Hematopoietic multipotent progenitor cell treated with erythropoietin and hydrocortisone succinate and interleukin-3 and kit ligand, for 8 days (in vitro differentiated cells): ENCODE data around the gene NT5C3B.

Experiments
- DNase-seq: peaks from one replicate; pipeline ENCODE4 v3.0.0-alpha.2; 2015

NT5C3B gene

DNA sequence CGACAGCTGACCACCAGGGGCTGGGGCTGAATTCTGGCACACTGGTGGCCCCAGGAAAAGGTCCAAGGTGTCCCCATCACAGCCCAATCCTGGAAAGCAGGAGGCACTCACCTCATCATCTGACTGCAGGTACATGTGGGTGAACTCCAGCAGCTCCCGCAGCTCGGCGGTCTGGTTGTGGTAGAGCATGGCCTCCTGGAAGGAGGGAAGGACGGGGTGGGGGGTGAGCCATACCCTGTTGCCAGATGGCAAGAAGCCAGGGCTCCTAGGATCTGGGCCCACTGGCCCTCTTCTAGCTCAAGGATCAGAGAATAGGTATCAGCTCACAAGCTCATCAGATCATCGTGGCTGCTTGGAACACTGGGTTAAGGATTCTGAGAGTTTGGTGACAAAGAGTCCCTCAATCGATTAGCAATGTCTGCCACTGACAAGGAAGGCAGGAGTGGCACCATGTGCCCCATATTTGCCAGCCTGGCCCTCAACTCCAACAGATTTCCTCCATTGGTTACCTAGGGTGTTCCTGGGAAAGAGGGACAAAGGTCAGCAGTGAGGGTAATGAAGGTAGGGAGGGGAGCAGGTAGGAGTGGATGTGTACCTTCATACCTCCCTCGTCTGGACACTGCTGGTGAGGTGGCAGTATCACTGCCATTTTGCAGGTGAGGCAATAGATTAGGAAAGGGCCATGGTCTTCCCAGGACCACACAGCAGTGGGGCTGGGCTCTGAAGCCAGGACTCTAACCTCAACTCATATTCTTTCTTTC lies 29.2 kb downstream of the NT5C3B start:
- DNase-seq: no peak

DNA sequence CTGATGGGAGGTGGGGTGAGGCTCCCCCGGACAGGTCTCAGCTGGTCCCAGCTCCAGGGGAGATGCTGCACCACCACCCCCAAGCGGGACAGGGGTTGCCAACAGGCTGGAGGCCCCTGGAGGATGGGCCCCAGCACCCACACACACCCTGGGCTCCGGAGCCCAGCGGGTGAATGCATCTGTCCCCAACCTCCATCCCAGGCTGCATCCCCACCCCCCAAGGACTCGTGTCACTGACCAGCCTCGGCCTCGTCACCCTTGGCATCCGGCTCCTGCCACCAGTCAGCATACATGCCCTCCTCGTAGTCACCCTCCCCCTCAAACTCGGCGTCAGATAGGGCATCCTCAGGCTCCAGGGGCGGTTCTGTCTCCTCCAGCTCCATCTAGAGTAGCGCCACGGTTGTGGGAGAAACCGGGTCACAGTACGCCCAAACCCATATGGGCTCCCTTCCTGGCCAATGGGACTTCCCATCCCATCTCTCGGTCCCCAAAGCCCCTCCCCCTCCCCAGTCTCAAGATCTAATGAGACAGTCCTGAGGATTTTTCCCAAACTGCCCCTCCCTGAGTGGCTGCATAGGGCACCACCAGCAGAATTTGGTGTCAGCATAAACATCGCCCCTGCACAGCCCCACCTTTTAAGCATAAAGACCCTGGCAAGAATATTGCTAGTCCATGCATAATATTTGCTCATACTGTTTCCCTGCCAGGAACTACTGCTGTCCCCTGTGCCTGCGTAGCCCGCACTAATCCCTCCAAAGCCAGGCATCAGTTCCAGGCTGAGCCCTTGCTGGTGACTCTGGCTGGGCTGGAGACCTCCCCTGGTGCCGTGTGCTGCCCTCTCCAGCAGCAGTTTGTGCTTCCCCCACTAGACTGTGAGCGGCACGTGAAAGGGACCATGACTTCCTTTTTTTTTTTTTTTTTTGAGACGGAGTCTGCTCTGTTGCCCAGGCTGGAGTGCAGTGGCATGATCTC lies 32.7 kb downstream of the NT5C3B start:
- no peak for DNase-seq

DNA sequence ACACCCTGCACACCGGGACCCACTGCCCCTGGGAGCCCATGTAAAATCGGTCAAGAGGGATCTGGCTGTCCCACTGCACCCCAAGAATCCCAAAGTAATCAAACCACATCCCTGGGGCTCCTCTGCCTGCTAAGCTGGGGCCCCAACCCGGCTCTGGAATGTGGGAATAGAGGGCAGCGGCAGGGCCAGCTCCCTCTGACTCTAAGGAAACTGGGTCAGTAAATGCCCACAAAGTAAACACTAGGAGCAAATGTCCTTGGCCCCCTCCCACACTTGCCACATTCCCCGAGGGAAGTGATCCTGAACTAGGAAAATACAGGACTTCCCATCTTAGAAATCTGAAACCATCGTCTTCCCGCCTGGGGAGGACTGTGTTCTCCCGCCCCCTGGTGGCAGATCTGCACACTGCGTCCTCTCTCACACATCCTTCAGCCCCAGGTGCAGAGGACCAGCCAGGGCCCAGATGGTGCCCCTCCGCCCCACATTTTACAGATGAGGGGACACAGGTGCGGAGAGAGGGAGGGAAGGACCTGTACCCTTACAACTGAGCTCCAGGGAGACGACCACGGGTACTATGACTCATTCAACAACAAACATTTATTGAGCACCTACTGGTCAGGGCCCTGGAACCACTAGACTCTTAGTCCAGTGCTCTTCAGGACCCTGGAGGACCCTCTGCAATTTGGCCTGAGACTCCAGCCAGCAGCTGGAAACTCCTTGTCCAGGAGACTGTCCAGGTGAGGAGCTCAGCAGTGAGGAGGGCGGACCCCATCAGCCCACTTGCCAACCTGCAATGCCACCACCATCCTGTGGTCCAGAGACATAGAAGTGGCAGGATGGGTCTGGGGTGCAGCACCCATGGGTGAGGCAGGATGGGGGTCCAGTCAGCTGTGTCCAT lies 34.4 kb downstream of the NT5C3B start:
- peak; percentile 56 for DNase-seq

DNA sequence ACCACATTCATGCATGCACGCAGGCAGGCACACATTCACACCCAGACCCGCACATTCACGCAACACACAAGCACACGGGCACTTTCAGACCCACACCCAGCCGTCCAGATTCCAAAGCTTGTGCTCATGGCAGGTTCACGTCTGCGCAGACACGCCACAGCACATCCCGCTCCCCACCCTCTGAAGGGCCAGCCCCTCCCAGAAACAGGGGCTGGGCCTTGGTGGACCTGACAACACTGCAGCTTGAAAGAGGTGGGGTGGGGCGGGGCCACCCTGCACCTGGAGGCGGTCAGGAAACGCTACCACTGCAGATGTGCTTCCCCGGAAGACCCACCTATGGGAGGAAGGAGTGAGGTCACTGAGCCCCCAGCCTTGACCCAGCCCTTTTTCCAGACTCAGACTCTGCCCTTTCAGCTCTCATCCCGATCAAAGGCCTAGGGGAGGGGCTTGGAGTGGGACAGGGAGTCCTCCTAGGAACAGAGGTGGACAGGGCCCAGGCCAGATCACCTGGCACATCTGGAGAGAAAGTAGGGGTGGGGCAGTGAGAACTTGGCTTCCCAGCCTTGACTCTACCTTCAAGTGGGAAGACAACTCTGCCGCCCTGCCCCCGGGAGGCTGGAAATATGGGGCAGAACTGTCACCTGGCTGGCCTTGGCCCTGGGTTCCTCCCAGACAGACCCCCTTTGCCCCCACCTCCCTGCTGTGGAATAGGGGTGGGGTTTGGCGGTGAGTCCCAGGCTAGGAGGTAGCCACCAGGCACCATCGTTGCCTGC lies 35.2 kb downstream of the NT5C3B start:
- DNase-seq: no peak

DNA sequence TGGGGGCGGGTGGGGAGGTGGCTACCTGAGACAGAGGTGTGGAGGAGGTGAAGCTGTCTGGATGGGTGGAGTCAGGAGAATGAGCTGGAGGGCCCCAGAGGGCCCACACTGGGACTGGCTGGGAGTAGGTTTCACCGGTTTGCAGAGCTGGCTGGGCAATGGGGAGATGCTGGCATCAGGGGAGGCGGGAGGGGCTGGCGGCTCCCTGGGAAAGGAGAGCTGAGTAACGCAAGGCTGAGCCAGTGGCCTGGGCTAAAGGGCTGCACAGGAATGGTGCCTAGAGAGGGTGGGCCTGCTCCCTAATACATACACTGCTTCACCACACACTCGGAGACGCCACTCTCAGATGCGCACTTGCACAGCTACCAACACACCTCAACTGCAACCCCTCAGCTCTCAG lies 36.7 kb downstream of the NT5C3B start:
- no peak for DNase-seq

DNA sequence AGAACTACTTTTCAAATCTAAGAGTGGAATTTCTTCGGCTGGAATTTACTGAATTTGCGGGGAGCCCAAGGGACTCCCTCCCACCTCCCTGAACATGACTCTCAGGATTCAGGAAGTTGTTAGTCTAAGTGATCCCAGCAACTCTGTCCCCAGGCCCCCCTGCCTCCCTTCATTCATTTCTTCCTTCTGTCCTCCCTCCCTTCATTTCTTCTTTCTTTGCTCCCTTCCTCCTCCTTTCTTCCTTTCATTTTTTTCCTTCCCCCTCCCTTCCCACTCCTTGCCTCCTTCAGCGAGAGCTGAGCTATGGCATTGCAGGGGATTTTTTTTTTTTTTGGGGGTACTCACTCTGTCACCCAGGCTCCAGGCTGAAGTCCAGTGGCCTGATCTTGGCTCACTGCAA lies 38.7 kb downstream of the NT5C3B start:
- no peak for DNase-seq

DNA sequence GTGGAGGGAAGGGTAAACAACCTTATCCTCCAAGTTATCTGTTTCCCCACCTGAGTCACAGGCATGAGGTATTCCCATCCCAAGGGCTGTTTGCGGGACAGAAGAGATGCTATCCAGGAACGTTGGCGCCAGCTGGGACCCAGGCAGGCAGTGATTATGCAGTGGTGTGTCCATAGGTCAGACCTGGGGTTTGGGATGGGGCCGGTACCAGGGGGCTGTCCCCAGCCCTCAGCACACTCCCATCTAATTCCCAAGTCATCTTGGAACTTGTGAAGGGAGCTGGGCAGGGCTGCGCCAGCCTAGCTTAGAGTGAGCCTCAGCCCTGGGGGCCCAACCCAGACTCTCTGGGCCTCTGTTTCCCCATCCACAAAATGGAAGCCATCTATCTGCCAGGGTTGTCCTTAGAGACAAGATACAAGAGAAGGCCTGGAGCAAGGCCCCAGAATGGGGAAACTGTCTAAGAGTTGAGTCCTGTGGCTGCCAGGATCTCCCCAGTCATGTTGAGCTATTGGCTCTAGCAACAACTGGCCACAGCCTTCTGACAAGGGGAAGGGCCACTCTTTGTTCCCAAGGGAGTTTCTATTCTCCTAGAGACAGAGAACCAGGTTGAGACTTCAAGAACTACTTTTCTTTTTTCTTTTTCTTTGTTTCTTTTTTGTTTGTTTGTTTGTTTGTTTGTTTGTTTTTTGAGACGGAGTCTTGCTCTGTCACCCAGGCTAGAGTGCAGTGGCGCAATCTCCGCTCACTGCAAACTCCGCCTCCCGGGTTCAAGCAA lies 39.7 kb downstream of the NT5C3B start:
- DNase-seq: no peak

DNA sequence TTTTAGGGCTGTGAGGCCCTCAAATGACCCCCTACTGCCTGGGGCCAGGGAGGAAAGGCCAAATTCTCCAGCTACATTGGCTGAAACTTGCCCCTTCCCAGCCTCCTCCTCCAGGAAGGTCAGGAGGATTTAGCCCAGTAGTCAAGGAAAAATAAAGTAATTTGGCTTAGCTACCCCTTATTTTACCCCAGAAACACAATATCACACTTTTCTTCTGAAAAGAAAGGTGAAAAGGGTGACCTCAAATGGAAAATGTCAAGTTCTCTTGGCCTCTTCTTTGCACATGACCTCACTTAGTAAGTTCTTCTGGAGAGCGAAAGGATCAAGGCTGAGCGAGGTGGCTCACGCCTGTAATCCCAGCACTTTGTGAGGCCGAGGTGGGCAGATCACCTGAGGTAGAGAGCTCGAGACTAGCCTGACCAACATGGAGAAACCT lies 41.5 kb downstream of the NT5C3B start:
- DNase-seq: no peak

DNA sequence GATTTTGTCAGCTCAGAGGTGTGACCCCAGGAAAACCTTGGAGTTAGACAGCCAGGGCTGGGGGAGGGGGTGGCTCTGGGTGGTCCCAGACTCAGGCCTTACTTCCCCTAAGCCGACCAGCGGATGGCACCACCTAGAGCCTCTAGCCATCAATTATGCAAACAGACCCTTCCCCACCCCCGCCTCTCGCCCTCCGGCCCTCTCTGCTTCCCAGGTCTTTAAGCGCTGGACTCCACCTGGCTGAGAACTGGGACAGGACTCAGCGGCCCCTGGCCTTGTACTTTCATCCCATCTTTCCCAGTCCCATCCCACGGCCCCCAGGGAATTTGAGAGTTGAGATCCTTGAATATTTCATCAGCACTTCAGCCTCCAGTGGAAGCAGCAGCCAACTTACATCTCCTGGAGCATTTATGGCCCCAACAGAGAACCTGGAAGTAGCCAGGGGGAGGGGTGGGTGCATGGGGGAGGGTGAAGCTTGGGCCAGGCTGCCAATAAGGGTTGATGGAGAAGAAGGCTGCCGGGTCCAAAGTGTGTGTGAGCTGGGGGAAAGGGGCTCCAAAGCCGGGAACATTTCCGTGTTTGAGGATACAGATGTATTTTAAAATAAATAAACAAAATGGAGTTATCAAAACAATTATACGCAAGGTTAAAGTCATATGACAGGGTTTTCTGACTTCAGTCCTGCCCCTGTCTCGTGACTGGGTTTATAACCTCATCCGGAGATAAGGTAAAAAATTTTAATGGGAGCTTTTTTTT lies 42.1 kb downstream of the NT5C3B start:
- DNase-seq: no peak

DNA sequence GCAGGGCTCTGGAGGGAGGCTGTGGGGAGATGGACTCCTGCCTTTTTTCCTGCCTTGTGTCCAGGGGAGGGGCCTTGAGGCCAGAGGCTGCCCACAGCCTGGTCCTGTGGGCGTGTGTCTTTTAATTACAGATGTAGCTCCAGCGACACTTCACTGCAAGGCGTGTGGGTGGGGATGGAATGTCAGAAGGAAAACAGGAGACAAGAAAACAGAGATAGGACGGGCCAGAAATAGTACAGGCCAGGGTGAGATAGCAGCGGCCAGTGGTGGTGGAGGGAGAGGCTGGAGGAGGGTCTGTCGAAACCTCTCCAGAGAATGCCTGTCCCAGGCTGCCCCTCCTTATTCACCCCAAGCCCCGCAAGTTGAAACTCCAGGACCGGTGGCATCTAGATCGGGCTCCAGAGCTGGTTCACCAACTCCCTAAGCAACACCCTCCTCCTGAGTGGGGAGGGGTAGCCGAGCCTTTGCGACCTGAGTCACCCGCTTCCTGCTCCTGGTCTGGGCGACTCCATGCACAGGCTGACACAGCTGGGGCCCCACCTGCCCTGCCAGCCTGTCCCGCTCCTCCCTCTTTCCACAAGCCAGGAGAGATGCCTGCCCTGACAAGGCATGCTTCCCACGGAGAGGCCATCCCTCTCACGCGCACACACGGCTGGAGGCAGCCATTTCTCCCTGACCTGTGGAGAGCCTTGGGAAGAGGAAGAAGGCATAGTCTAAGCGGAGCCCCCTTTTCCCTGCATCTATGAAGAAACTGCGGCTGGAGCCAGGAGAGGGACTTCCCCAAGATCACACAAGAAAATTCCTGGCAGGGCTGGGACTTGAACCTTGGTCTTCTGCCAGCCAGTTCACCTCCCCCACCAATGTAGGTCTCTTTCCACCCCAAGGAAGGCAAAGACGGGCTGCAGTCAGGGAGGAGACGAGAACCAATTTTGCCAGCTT lies 42.9 kb downstream of the NT5C3B start:
- no peak for DNase-seq

DNA sequence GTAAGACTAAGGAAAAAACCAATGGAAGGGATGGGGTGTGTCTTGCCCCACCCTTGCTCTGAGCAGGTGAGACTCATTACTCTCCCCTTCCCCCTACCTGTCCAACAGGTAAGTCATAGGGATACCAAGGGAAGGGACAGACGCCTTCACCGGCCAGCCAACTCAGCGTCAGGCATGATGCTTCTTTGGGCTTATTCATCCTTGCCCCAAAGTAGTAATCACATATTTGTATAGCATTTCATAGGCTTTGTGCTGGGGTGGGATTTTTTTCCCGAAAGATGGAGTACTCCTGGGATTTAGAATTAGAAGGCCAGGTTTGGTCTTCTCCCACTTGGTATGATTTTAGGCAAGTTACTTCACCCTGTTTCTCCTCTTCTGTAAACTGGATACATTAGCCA lies 49.0 kb downstream of the NT5C3B start:
- no peak for DNase-seq

DNA sequence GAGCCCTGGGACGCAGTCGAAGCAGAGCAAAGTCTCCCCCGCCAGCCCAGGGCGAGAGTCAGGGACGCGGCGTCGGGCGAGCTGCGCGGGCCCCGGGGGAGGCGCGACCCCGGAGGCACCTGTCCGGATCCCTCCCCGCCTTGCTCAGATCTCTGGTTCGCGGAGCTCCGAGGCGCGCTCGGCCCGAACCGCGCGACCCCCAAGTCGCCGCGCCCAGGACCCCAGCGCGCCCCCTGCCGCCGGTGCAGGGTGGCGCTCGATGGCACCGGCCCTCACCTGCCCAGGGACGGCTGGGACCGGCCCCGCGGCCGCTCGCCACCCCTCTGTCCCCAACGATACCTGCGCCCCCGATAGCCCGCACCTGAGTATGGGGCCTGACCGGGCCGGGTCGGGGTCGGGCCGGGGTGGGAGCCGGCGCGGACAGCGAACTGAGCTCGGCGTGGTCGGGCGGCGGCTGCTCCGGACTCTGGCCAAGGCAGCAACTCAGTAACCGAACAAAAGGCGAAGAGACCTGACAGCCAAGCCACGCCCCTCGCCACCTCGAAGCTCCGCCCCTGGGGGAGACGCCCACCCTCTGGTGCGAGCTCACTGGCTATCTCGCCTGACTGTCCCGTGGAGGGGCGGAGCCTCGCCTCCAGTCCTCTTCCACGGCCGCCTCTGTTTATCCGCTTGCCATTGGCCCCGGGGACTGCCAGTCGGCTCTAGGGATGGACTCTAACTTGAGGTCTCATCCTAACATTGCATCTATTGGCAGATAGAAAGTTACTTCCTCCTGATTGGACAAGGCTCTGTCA lies 49.6 kb downstream of the NT5C3B start, which contains the start of gene JUP:
TSS of gene JUP (minus strand) at position 485 of the 794 bp plus-strand sequence. CDS start 14,857 bp downstream, outside the sequence.
- DNase-seq: peak; percentile 98

DNA sequence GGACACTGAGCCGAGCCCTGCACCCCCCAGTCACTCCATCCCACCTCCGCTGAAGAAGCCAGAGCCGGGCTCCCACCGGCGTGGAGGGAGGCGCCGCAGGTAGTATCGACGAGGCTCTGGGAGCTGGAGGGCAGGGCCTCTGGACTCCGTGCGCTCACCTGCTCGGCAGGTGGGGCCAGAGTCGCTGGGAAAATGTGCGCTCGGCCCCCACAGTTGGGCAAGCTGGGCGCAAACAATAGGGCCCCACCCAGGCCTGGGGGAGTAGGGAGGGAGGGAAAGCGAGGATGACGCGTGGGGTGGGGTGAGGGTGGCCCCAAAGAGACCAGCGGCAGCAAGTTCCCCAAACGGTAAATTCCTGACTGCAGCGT lies 50.2 kb downstream of the NT5C3B start:
- DNase-seq: peak; percentile 42

DNA sequence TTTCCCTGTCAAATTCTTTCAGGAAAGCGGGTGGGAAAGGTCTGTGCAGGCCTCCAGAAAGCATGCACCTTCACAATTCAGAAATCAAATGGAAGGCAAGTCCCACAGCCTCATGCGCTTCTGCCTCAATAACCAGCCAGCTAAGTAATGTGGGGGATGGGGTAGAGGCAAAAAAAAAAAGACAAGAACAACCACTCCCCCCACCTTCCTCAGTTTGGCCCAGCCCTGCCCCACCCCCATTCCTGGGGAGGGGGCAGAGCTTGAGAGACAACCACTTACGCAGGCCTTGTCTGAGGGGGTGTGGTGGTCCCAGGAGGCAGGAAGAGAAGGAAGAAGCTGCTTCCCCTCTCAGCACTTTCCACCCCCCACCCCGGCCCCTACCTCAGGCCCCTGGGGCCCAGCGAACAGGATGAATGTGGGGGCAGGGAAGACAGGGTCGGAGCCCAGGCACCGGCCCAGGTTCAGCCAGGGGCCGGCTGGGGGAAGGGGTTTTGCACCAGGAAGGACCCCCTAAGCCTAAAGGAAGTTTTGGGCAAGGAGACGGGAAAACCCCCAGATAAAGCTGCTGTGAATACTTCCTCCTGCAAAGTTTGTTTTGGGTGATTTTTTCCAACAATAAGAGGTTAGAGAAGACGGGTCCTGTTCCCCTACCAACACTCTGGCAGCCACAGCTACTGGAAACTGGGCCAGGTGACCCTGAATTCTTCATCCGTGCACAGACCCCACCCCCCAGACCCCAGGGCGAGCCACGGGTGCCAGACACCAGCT lies 50.8 kb downstream of the NT5C3B start:
- DNase-seq: peak; percentile 27

DNA sequence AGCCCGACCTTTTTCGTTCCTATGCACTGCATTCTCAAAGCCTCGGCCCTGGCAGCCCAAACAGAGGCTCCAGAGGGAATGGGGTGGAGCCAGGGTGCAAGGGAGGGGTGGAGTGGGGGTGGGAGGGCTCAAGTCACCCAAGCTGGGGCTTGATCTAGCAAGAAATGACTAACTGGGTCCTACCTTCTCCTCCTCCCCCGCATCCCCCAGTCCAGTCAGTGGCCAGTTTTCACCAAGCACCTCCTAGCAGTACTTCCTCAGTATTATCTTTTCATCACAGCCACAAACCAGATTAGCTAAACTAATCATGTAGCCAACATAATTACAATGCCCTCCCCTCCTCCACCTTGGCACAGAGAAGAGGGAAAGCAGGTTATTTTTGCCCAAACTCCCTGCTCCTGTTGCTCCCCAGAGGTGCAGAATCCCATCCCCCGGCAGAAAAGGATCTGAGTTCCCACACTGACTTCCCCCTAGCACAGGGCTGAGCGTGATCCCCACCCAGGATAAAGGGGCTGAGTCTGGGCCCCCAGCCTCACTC lies 51.8 kb downstream of the NT5C3B start:
- DNase-seq: peak; percentile 68

DNA sequence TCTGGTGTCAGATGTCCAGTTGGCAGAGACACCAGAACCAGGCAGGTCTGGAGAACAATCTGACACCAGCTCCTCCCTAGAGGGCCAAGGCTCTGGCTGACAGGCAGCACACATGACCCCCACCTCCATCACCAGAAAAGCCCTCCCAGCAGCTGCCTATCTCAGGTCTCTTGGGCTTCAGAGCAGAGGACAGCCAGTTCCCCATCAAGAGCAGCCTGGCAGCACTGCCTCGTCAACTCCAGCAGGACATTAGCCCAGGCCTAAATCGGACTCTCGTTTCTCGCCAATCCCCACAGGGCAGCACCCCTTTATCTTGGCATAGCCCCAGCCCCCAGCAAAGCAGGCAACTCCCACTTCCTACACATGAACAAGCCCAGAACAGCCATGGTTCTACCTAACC lies 53.9 kb downstream of the NT5C3B start:
- no peak for DNase-seq

DNA sequence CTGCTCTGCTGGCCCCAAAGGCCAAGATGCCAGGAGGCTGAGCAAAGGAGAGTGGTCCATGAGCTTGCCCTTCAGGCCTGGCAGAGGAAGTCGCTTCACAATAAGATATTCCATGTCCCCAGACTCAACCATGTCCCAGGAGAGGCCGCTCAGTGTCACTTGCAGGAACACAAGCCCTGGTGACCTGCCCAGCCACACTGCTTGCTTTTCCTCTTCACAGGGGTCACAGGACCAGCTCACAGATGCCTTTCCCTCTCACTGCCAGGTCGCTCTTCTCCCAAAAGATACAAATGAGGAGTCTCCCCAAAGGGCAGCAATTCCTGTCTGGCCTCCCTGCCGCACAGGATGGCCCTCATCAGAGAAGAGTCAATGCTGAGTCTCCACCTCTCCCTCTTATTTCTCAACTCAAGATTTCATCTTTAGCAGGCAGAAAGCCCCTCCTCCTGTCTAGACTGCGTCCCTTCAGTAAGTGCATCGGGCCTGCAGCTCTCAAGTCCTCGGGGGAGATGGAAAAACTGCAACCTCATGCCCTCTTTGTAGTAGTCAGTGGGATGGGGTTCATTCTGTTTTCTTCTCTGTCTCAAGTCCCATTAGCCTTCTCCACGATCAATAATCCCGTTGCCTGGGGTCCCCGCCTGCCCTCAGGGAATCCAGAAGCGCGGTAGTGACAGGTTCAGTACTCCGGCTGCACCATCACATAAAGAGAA lies 54.5 kb downstream of the NT5C3B start:
- no peak for DNase-seq
